PC-3 (cell line): ENCODE data around the gene CCDC197.

Source experiments
- CTCF ChIP-seq: fragments of 300-600 bp; sonication (generic); conservative IDR thresholded peaks from 2 replicates; pipeline ENCODE4 v1.5.1; 2017; ENCODE audit warnings: antibody characterized with exemption, low read depth, mild to moderate bottlenecking, low read length
- EZH2 ChIP-seq: fragments of 300-600 bp; sonication (generic); IDR thresholded peaks from one replicate; pipeline ENCODE4 v1.6.1; 2017; ENCODE audit warnings: antibody characterized with exemption, mild to moderate bottlenecking, low read length; ENCODE audit not compliant: unreplicated experiment
- EZH2phosphoT487 ChIP-seq: fragments of 300-600 bp; sonication (generic); IDR thresholded peaks from 2 replicates; pipeline ENCODE4 v1.6.1; 2018; ENCODE audit warnings: mild to moderate bottlenecking, antibody characterized with exemption, low read length, borderline replicate concordance

- TF ChIP-seq CTCF (no peak), EZH2 (no peak), EZH2phosphoT487 (no peak)
Measured at GRCh38 chr14:94052662-94053061, 55.6 kb downstream of the CCDC197 start.
